ENCODE data around the gene ITPR1. TPM values are rescaled to one million over a fixed set of nuclear protein-coding genes. Genes with fewer than 3 reads are reported as not detected.

Gene ITPR1
- total and polyA plus RNA-seq, 3 donors from 2014 or later: 26.5 to 129 (median 59.7) TPM

DNA sequence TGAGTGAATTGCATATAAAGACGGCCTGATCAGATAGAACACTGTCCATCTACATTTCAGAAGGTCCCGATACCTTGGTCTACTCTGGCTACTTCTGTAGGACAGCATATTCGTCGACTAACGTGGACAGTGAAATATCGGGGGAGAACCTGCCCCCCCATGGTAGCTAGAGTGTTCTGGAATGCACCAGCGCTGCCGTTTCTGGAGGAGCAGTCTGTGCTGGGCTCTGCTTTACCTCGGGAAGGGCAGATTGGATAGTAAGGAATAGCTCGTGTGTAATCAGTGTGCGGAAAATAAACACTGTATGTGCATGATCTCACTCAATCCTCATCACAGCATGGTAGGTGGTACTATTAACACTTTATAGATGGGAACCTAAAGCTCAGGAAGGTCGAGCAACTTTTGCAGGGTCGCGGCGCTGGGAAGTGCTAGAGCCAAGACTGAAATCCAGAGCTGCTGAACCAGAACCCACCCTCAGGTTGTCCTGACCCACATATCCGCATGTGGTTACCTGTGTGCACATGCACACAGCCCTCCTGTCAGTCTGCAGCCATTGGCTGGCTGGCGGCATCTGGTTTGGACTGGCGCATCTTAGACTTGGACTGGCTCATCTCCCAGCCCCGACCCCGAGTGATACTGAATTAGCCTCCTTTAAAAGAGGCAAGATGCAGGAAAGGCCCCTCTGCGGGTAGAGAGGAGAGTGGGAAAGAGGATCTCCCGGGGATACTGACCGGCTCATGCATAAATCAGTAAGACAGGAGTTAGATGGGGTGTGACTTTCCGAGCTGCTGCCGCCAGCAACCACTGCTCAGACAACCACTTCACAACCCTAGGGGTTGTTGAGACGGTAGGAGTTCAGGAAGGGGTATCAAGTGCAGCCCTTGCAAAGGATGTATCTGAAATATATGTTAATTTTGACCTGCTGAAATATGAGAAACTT, 331.1 kb downstream of the ITPR1 start:
- intact Hi-C loops (cut with DNase I; ENCODE audit: low total_unique reads): no loop called here
- no peak overlapping the region for H3K4me3 ChIP-seq
- DNase-seq: no peak
- peaks cover 31% of the 10 kb centered on the region for H3K4me1 ChIP-seq
- no peaks in the 10 kb centered on the region for H3K9me3 ChIP-seq
- H3K36me3 ChIP-seq (ENCODE audit: low read depth, missing control alignments): no peaks in the 10 kb centered on the region
- TF ChIP-seq POLR2A (IDR thresholded peaks at IDR 0.05): no peak
- TF ChIP-seq, protein P1, sequence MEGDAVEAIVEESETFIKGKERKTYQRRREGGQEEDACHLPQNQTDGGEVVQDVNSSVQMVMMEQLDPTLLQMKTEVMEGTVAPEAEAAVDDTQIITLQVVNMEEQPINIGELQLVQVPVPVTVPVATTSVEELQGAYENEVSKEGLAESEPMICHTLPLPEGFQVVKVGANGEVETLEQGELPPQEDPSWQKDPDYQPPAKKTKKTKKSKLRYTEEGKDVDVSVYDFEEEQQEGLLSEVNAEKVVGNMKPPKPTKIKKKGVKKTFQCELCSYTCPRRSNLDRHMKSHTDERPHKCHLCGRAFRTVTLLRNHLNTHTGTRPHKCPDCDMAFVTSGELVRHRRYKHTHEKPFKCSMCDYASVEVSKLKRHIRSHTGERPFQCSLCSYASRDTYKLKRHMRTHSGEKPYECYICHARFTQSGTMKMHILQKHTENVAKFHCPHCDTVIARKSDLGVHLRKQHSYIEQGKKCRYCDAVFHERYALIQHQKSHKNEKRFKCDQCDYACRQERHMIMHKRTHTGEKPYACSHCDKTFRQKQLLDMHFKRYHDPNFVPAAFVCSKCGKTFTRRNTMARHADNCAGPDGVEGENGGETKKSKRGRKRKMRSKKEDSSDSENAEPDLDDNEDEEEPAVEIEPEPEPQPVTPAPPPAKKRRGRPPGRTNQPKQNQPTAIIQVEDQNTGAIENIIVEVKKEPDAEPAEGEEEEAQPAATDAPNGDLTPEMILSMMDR (IDR thresholded peaks at IDR 0.05): no peak
- H3K27me3 ChIP-seq: no peaks in the 10 kb centered on the region
- H3K27ac ChIP-seq: no peak overlapping the region
- WGBS, 2 donors: 91 to 93% methylated on average over 26 of the region's 26 CpGs

DNA sequence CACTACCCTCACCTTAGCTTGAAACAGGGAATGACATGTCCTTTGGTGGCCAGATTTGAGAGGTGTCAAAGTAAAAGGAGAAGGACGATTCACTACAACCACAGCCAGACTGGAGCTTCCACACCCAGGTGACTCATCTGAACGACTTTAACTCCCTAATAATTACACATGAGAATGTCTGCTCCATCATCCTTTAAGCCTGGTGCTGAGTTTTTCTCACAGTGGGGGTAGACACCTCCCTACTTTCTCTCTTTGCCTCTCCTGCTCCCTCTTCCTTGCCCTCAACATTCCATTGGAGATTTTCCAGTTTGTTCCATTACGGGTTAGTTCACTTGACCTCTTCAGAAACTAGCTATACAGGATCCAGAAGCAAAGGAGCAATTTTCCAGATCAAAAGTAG, 331.8 kb downstream of the ITPR1 start:
- WGBS, 2 donors: 18 to 26% methylated on average over 3 of the region's 3 CpGs
- Histone ChIP-seq H3K27ac (no peak overlapping the region), H3K4me3 (no peak overlapping the region), H3K4me1 (peaks cover 31% of the 10 kb centered on the region), H3K36me3 (ENCODE audit: low read depth, missing control alignments) (no peaks in the 10 kb centered on the region), H3K27me3 (no peaks in the 10 kb centered on the region), H3K9me3 (no peaks in the 10 kb centered on the region)
- DNase-seq: no peak
- intact Hi-C loops (cut with DNase I; ENCODE audit: low total_unique reads): no loop called here
- no peak for TF ChIP-seq POLR2A (IDR thresholded peaks at IDR 0.05)
- TF ChIP-seq, protein P1 (IDR thresholded peaks at IDR 0.05): no peak

DNA sequence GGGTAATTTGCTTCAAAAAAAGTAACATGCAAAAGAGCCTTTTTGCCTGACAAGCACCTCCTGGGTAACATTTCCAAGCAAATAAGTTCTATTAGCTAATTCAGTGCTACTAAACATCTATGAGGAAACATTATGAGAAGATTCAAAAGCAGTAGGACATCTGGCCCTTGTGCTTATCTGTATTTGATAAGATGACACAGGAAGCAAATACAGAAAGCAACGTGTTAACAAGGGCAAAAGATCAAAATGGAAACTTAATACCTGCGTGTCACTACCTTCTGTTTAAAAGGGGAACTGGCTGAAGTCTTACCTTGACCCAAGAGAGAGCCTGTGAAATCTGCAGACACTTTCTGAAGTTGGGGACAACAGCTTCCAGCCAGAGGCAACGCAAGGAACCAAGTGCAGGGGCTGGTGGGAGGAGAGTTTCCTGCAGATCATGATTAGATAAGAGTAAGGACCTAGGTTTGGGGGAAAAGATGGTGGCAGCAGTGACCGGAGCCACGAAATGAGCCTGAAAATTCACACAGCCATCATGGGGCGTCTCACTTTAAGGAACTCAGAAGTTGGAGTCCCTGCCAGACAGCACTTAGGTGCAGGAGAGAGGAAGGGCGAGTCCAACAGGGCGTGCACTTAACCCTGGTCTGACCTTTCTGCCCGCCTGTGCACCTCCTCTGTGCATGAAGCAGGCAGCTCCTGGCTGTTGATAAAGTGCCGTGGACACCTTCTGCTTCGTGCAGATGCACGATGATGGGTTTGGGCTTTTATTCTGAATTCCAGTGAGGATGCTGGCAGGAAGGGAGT, 332.5 kb downstream of the ITPR1 start:
- DNase-seq: peak; percentile 37
- H3K27me3 ChIP-seq: no peaks in the 10 kb centered on the region
- H3K4me3 ChIP-seq: no peak overlapping the region
- H3K27ac ChIP-seq: peak overlapping the region; percentile 49 to 69
- intact Hi-C loops (cut with DNase I; ENCODE audit: low total_unique reads): no loop called here
- no peak for TF ChIP-seq POLR2A (IDR thresholded peaks at IDR 0.05)
- TF ChIP-seq, protein P1 (IDR thresholded peaks at IDR 0.05): no peak
- peaks cover 31% of the 10 kb centered on the region for H3K4me1 ChIP-seq
- H3K9me3 ChIP-seq: no peaks in the 10 kb centered on the region
- H3K36me3 ChIP-seq (ENCODE audit: low read depth, missing control alignments): no peaks in the 10 kb centered on the region
- 47 to 62% methylated on average over 8 to 12 of the region's 12 CpGs for WGBS, 2 donors

DNA sequence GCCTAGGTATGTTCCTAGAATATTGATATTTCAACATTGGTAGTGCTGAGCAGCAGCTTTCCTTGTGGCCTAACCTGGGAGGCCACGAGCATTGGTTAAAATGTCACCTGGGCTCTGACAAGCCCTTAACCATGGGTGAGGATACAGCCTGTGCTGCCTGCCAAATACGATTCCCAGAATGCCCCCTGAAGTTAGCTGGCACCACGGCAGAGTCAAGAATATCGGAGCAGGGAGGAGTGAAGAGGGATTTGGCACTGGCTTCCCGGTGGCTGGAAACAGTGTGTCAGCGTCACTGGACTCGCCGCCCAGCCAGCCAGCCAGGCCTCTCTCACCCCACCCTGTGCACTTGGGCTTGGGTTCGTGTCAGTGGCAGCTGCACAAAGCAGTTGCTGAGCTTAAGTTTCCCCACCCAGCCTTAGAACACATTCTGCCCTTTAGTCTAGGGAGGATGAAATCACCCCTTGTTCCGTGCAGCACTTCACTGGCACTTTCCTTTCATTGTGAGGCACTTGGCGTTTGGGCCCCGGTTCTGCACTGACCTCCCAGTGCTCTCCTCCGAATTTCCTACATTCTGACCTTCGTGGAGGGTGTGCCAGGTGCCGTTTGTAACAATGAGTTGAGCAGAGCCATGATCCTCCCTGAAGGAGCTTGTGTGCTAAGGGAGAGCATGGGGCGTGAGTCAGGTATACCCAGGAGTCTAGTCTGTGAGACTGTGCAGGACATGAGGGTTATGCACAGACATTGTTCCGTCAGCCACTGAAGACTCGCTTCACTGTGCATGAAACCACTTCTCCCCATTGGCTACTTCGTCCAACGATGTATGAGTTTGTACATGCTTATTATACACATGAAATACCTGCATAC, 333.3 kb downstream of the ITPR1 start:
- H3K27ac ChIP-seq: peak overlapping the region; percentile 49 to 69
- no peaks in the 10 kb centered on the region for H3K36me3 ChIP-seq (ENCODE audit: low read depth, missing control alignments)
- TF ChIP-seq, protein P1 (IDR thresholded peaks at IDR 0.05): no peak
- no peak for TF ChIP-seq POLR2A (IDR thresholded peaks at IDR 0.05)
- peak; percentile 82 for DNase-seq
- H3K9me3 ChIP-seq: no peaks in the 10 kb centered on the region
- intact Hi-C loops (cut with DNase I; ENCODE audit: low total_unique reads): no loop called here
- no peak overlapping the region for H3K4me3 ChIP-seq
- WGBS, 2 donors: 48 to 55% methylated on average over 16 to 20 of the region's 20 CpGs
- peaks cover 34% of the 10 kb centered on the region for H3K4me1 ChIP-seq
- no peaks in the 10 kb centered on the region for H3K27me3 ChIP-seq
